NT2/D1 (cell line): ENCODE results near the gene MEIS2.

ENCODE experiments used
- SUZ12 ChIP-seq: IDR thresholded peaks from 2 replicates; pipeline ENCODE4 v1.6.1; 2011; ENCODE audit not compliant: insufficient read length, insufficient read depth; ENCODE audit errors: extremely low read depth
- YY1 ChIP-seq: IDR thresholded peaks from 2 replicates; pipeline ENCODE4 v1.6.1; 2011; ENCODE audit not compliant: insufficient read length, insufficient read depth

DNA sequence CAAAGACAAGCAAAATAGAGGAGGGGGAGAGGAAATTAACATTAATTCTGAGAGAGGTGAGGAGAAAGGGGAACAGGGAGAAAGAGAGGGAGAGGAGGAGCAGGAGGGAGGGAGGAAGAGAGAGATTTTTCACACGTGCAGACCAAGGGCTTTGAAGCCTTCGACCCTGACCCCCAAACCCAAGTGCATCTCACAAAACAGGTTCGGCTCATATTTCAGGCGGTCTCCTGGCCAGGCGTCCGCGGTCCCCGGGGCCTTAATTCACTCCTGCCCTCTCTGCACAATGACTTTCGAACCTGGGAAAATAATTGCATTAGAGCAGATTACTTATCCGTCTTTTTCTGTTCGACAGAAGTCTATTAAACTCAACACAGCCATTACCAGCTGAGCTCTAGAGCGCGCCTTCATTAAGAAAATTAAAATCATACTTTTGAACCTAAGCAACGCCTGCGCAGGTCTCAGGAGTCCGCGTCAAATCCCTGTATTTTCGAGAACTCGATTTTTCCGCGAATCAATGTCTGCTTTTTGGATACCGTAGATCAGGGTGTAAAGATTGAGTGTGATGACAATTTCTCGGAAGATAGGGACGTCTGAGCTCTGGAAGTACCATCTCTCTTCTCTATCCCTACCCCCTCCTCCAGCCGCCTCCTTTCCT lies 220.7 kb downstream of the MEIS2 start:
- TF ChIP-seq YY1 (no peak), SUZ12 (no peak)
